ENCODE measurements around the gene GSTA1. TPM values are rescaled to one million over a fixed set of nuclear protein-coding genes. Genes with fewer than 3 reads are reported as not detected.

Gene GSTA1
- total and polyA plus RNA-seq, 9 of the 15 experiments (the other 6 are each of a cell fraction or from before 2014, with no cell fraction given) = 0.42 TPM; not detected in 8

DNA sequence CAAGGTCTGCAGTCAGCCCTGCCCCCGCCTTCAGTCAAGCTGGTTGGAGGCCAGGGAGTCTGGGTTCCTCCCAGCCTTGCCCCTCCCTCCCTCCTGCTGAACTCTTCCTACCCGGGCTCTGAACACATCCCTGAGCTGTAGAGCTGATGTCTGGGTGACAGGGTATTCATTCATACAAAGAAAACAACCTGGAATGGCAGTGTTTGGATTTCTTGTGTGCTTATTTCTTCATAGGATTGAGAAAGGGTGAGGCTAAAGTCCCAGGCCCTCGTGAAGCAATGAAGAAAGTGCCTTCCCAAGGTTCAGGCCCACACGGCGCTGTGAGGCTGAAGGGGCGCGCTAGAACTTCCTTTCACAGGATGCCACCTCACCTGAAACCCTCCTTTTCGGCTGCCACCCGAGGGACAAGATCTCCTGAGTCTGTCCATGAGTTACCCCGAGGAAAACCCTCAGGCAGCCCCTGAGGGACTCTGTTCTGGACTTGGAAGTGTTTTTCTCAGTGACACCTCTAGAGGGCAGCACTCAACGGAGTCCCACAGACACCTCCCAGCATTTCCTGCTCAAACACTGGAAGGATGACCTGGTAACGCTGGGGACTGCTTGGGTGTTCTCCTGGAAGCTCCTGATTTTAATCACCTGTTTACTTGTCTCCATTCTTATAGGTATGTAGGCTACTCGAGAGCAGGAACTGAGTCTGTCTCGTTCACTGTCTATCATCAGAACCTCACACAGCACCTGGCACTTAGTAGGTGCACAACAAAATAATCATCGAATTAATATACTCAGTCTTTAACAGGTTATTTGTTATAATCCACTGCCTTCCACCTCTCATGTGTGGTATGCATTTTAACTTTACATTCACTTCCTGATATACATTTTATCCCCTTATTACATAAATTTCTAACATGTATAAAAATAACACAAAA is 11.8 kb upstream of the GSTA1 start:
- DNase-seq (ENCODE audit: extremely low read depth in 1 of 4, low spot score in 3 of 4) (peak; percentile 61 to 66 (median 64)), ATAC-seq (peak; percentile 99), FAIRE-seq (peak; percentile 94)
- no TSS peak for BruUV-seq (replicated peaks)
- H2AFZ ChIP-seq (ENCODE audit: low read depth, low read length) = peak overlapping the region; percentile 64
- H3K27me3 ChIP-seq (ENCODE audit: control insufficient read depth in 2 of 2, insufficient read depth in 2 of 2, low read length in 2 of 2) = peaks cover 0 to 2% of the 10 kb centered on the region in 2 experiments; a peak in 1 of 5 replicates
- POLR2A ChIA-PET = no interaction called here
- H3K9me3 ChIP-seq (replicated peaks; ENCODE audit: control insufficient read depth, insufficient read depth, low read depth, low read length) = no peaks in the 10 kb centered on the region
- no peaks in the 10 kb centered on the region for H3K79me2 ChIP-seq (ENCODE audit: control insufficient read depth, insufficient read depth, low read length)
- no peaks in the 10 kb centered on the region for H3K36me3 ChIP-seq (ENCODE audit: control insufficient read depth, insufficient read depth, low read length)
- no peaks in the 10 kb centered on the region for H4K20me1 ChIP-seq (replicated peaks; ENCODE audit: control insufficient read depth, insufficient read depth, low read length)
- CTCF ChIA-PET (ENCODE audit: low intra/inter-chr PET ratio) = no interaction called here
- H3K4me2 ChIP-seq (ENCODE audit: insufficient read depth, low read length) = peak overlapping the region; percentile 21; the same call in 1 of the 2 replicates
- peak; percentile 17 to 46; a peak in 3 of 4 replicates for TF ChIP-seq RAD21 (CRISPR knock-in tag; conservative IDR thresholded peaks at IDR 0.05 in 1 of 2, IDR thresholded peaks at IDR 0.05 in 1 of 2)
- TF ChIP-seq CTCF (IDR thresholded peaks at IDR 0.05 in 2 of 3, conservative IDR thresholded peaks at IDR 0.05 in 1 of 3; ENCODE audit: insufficient read depth in 2 of 3, low read depth in 1 of 3, low read length in 3 of 3) = peak; percentile 64 to 71 (median 66)
- TF ChIP-seq CC2D1A (IDR thresholded peaks at IDR 0.05) = no peak
- TF ChIP-seq RBM17 (IDR thresholded peaks at IDR 0.05; ENCODE audit: borderline replicate concordance, low read depth, low read length) = no peak
- TF ChIP-seq ZKSCAN1 (IDR thresholded peaks at IDR 0.05; ENCODE audit: low read depth, low read length) = peak; percentile 95
- 0 out of 2 replicates have a peak, but pooled peaks have one; percentile 42 for TF ChIP-seq XRCC5 (IDR thresholded peaks at IDR 0.05; ENCODE audit: low read depth, low read length)
- 0 out of 2 replicates have a peak, but pooled peaks have one; percentile 31 for TF ChIP-seq SMC3 (conservative IDR thresholded peaks at IDR 0.05; ENCODE audit: insufficient read depth, low read depth, low read length)
- no peak for TF ChIP-seq PATZ1 (CRISPR knock-in tag; IDR thresholded peaks at IDR 0.05; ENCODE audit: borderline replicate concordance)
- H3K9ac ChIP-seq (ENCODE audit: insufficient read depth in 1 of 2, low read depth in 2 of 2, low read length in 2 of 2) = 0 out of 4 replicates have a peak overlapping the region, but pooled peaks of 1 of the 2 experiments have one; percentile 65
- H3K9me1 ChIP-seq (ENCODE audit: control insufficient read depth, insufficient read depth, low read length) = no peaks in the 10 kb centered on the region
- no peaks in the 10 kb centered on the region for H3K4me1 ChIP-seq (replicated peaks in 1 of 2; ENCODE audit: control insufficient read depth in 2 of 2, insufficient read depth in 2 of 2, low read length in 2 of 2)
- H3K4me3 ChIP-seq = no peak overlapping the region
- no peak overlapping the region for H3K27ac ChIP-seq (ENCODE audit: extremely low read depth, low read depth, low read length)
- in situ Hi-C loops (cut with MboI) = no loop called here
- intact Hi-C loops (cut with micrococcal nuclease) = no loop called here
- WGBS (ENCODE audit: insufficient coverage, low coverage, missing lambda C conversion rate) = 4% methylated on average over 15 of the region's 15 CpGs

Measured in K562 (cell line).